HEK293T (cell line): ENCODE results near the gene TBC1D17.
A peak's percentile ranks its signal among the peaks of the same experiment; 100 is the strongest.

Source experiments
- ARNT ChIP-seq: fragments of 450-650 bp; IDR thresholded peaks from 2 replicates; pipeline ENCODE4 v1.6.1; 2017; ENCODE audit warnings: mild to moderate bottlenecking
- BHLHE40 ChIP-seq: fragments of 450-650 bp; IDR thresholded peaks from 2 replicates; pipeline ENCODE4 v1.6.1; 2016; ENCODE audit warnings: mild to moderate bottlenecking, moderate library complexity, borderline replicate concordance
- CTBP1 ChIP-seq: fragments of 450-650 bp; IDR thresholded peaks from 2 replicates; pipeline ENCODE4 v1.6.1; 2016; ENCODE audit warnings: borderline replicate concordance
- ELF4 ChIP-seq: fragments of 450-650 bp; IDR thresholded peaks from 2 replicates; pipeline ENCODE4 v1.6.1; 2017; ENCODE audit warnings: antibody characterized with exemption
- FOXA1 ChIP-seq: fragments of 450-650 bp; IDR thresholded peaks from 2 replicates; pipeline ENCODE4 v1.6.1; 2016; ENCODE audit warnings: mild to moderate bottlenecking
- FOXK2 ChIP-seq: fragments of 450-650 bp; IDR thresholded peaks from 2 replicates; pipeline ENCODE4 v1.6.1; 2016; ENCODE audit warnings: mild to moderate bottlenecking
- FOXM1 ChIP-seq: fragments of 450-650 bp; IDR thresholded peaks from 2 replicates; pipeline ENCODE4 v1.6.1; 2017; ENCODE audit warnings: mild to moderate bottlenecking, borderline replicate concordance
- SP1 ChIP-seq: fragments of 450-650 bp; IDR thresholded peaks from 2 replicates; pipeline ENCODE4 v1.6.1; 2017
- SUZ12 ChIP-seq: fragments of 450-650 bp; IDR thresholded peaks from 2 replicates; pipeline ENCODE4 v1.6.1; 2016; ENCODE audit warnings: mild to moderate bottlenecking
- TARDBP ChIP-seq: fragments of 450-650 bp; IDR thresholded peaks from 2 replicates; pipeline ENCODE4 v1.6.1; 2016
- TF ChIP-seq, protein P1 (sequence below): fragments of 450-650 bp; IDR thresholded peaks from 2 replicates; pipeline ENCODE4 v1.6.1; 2016

DNA sequence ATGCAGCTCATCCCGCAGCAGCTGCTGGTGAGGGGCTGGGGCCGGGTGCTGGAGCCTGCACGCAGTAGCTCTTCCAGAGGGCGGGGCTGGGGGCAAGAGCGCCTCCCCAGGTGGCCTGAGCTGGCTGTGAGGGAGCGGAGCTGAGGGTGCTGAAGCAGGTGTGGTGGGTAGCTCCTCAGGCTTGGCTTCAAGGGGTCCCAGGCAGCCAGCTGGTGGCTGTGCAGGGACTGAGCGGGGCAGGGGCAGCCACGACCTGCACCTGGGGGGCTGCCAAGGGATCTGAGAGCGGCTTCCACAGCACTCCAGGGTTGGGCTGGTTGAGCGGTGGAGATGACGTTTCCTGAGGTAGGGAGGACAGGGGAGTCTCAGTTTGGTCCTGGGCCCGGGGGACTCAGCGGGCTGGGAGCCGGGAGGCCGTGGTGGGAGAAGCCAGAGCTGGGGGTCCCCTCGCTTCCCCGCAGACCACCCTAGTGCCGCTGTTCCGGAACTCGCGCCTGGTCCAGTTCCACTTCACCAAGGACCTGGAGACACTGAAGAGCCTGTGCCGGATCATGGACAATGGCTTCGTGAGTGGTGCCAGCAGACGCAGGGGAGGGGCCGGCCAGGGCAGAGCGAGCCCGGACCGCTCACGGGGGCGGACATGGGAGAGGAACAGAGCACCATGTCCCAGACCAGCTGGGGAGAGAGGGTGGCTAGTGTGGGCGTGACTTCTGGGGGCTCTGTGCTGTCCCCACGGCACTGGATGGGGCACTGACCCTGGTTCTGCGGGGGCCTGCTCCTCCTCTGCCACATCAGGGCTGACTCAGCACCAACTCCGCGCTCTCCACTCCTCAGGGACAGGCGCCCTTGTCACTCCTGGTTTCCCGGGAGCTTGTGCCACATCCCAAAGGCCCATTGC is 19.2 kb upstream of the TBC1D17 start:
- no peak for TF ChIP-seq BHLHE40
- TF ChIP-seq, protein P1, sequence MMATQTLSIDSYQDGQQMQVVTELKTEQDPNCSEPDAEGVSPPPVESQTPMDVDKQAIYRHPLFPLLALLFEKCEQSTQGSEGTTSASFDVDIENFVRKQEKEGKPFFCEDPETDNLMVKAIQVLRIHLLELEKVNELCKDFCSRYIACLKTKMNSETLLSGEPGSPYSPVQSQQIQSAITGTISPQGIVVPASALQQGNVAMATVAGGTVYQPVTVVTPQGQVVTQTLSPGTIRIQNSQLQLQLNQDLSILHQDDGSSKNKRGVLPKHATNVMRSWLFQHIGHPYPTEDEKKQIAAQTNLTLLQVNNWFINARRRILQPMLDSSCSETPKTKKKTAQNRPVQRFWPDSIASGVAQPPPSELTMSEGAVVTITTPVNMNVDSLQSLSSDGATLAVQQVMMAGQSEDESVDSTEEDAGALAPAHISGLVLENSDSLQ, result no peak
- TF ChIP-seq SP1, result no peak
- no peak for TF ChIP-seq CTBP1
- TF ChIP-seq FOXA1, result no peak
- no peak for TF ChIP-seq ARNT
- no peak for TF ChIP-seq FOXK2
- 0 out of 2 replicates have a peak, but pooled peaks have one; percentile 13 for TF ChIP-seq ELF4
- TF ChIP-seq FOXM1, result no peak
- no peak for TF ChIP-seq SUZ12
- no peak for TF ChIP-seq TARDBP
